Embryonic facial prominence (tissue), 1 donor: Measurements from ENCODE around the gene JAM3.
"Not testable (repeated sequence)": the region's sequence is repeated elsewhere in the genome, so short reads cannot be mapped to it uniquely, and the experiment has no call there.

Source experiments
- DNase-seq: peaks from one replicate; pipeline ENCODE4 v3.0.0-alpha.2; 2016; ENCODE audit errors: extremely low spot score

Gene JAM3

DNA sequence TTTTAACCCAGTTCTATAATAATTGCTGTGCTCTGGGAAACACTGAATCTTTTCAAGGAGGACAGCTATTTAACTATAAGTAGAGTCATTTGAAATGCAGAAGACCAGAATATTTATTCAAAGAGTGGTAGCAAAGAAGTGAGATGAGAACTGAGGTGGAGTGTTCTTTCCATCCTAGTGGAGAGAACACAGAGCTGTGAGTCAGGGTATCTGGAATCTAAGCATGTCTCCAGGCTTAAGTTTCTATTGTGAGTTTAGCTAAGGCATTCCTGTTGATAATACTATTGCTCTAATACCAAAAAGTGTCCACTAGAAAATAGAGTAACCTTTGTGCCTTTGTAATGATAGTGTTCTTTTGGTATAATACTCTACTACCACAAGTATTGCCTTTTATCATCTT, 32.4 kb downstream of the JAM3 start:
- no peak for DNase-seq

DNA sequence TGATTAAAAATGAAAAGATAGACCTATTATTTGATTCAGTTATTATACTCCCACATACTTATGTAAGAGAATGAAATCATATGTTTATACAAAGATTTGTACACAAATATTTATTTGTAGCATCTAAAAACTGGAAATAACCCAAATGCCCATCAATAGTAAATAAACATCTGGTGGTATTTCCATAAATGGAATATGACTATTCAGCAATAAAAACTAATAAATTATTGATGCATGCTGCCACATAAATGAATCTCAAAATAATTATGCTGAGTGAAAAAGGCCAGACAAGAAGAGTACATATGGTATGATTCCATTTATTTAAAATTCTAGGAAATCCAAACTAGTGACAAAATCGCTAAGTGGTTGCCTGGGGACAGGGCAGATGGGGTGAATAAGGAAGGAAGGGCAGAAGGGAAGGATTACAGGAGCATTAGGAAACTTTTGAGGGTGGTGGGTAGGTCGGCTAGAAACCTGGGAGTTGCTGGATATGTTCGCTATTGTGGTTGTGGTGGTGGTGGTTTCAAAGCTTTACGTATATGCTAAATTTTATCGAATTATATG, 41.5 kb downstream of the JAM3 start:
- DNase-seq = no peak

DNA sequence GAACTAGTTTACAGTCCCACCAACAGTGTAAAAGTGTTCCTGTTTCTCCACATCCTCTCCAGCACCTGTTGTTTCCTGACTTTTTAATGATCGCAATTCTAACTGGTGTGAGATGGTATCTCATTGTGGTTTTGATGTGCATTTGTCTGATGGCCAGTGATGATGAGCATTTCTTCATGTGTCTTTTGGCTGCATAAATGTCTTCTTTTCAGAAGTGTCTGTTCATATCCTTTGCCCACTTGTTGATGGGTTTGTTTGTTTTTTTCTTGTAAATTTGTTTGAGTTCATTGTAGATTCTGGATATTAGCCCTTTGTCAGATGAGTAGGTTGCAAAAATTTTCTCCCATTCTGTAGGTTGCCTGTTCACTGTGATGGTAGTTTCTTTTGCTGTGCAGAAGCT, 44.9 kb downstream of the JAM3 start:
- not testable (repeated sequence) for DNase-seq

DNA sequence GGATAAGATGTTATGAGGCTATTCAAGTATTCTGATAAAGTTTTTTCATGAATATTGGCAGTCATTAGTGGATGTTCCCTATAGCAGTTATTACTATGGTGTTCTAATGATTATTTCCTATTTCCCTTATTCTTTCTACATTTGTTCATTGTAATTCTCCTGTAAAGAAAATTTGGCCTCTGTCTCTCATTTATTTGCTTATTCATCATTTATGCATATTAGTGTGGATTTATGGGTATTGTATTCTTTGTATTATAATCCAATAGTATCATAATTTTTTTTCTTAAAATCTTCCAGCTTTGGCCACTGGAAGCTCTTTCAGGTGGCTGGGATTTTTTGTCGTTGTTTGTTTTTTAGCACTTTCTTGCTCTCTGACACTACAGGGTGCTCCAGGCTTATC, 47.3 kb downstream of the JAM3 start:
- no peak for DNase-seq

DNA sequence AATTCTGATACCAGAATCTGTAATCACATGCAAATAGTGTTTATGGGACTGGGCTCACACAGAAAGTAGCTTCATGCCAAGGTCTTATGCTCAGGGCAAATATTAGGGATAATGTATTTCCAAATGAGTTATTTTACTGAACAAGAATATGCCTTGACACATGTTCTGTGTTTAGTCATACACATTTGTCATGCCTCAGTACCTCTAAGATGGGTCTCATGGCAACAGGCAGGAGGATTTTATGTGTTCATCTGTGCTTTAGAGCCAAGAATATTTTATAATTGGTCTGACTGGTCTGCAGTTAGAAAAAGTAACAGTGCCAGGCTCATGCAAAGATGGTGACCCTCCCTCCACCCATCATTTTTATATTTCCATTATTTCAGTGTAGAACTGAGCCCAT, 49.1 kb downstream of the JAM3 start:
- no peak for DNase-seq

DNA sequence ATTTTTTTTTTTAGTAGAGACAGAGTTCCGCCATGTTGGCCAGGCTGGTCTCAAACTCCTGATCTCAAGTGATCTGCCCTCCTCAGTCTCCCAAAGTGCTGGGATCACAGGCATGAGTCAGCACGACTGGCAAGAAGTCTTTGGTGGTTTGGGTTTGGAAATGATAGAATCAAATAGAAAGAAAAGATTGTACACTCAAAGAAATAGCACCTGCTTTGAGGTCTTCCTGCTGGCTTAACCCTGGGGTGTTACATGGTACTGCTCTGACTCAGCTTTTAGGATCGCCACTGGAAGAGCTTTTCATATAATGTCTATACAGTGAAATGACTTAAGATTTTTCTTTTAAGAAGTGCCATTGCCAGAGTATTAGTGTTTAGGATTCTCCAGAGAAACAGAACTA, 50.2 kb downstream of the JAM3 start:
- no peak for DNase-seq

DNA sequence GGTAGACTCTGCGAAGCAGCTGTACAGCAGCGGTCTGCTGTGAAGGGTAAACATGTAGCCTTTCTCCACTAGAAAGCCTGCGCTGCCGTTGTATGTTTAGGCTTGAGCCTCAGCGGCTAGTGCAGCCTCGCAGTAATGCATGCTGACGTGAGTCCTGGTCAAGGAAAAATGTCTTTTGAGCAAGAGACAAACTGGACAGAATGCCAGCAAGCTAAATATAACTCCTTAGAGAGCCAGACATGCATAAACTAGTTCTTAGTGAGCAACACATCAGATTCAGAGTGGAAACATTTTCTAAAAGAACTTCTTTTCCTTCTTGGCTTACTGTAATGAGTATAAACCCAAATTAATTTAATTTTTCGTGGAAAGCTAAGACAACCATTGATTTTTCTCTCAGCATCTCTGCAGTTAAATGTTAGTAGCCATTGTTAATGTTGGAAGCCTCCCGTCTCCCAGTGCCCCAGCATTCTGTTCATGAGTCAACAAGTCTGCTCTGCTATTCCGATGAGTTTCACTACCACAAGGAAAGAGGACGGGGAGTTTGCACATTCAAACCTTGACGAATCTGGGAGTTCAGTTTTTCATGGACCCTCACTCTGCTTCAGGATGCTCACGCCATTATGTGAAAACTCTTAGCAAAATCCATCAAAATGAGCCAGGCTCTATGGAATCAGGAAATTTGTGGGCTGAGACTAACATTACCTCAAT, 51.4 kb downstream of the JAM3 start:
- no peak for DNase-seq

DNA sequence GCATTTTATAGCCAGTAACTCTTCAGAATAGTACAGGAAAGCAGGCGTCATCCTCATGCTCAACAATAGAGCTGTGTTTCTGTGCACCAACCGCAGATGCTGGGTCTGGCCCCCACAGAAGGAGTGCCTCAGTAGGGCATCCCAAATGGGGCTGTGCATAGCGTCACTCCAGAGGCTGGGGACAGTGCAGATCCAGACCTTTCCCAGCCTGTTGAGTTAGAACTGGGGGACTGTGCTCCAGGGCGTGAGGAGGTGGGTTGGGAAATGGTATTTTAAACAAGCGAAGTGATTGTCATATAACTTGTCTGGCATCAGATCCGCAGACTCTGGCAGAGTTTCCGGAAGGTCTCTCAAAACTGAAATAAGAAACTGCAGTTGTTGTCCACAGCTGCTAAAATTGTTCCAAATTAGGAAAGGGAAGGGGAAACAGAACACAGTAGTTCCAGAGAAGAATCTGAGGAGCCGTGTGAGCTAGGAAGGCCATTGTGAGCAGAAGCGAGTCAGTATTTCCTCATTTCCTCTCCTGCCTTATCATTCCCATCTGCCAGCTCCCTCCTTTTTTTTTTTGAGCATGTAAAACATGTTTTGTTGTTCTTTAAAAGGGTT, 52.2 kb downstream of the JAM3 start:
- DNase-seq = no peak

DNA sequence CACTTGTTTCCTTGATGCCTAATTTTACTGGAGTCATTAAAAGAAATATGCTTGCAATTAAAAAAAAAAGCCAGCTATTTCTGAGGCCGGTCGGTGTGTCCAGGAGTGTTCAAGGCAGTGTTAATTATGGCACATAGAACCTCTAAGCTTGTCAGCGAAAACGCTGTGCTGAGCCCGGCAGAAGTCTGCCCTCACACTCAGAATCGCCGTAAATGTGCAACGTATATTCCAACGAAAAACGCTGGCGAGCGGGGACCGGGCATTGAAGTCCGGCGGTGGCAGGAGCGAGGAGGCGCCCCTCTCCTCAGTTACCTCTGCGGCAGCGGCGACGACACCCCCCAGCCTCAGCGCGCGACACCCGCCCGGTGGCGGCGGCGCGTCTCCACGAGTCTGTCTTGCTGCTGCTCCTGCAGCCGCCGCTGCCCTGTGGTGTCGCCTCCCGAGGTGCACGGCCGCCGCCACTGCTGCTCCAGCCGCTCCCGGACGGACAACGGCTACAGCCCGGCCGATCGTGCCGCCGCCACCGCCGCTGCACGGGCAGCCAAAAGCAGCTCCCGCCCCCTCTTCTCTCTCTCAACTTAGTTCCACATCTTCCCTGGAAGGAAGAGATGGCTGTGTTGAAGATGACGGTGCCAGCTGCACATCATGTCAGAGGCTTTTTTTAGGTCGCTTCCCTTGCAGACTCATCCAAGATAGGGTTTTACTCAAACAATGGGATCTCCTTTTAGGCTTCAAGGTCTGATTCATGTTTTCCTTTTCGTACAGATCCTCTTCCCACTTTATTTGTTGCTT, 56.0 kb downstream of the JAM3 start:
- DNase-seq = no peak

DNA sequence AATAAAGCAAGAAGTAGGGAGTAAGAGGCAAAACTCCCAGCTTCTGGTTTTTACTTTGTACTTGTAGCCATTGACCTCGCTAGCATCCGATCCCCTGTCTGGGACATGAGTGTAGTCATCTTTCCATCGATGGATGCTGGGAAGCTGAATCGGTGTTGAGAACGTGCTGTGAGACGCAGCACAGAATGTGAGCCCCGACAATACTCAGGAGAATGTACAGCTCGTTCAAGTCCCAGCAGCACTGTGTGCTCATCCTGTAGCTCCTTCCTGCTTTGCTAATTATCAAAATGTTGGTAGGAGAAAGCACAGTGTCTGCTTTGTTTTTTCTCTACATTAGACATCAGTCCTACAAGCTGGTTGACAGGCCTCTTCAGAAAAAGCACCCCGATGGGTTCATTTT, 56.6 kb downstream of the JAM3 start:
- DNase-seq = no peak

DNA sequence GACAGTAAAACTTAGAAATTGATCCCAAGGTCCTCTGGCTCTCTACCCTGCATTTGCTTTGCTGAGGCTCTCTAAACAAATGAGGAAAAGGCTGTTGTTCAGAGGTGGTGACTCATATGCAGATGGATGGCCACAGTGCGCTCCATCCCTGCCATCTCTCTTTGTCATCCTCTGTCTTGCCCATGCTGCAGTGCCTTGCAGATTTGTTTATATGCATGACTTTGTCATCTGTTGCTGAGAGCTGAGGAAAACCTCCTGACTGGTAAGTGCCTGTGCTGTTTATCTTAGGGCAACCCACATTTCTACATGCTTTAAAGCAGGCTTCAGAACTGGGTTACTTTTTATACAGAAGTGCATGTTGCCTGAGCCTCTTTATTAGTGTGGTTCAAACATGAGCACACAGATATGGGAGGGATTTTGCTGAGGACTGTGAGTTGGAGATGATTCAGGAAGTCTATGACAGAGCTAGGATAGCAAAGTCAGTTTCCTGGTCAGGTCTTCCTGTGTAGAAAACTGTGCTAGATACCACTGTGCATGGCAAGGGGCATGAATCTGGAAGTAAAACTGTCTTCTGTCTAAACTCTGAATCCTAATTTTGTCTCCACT, 57.4 kb downstream of the JAM3 start:
- DNase-seq = no peak

DNA sequence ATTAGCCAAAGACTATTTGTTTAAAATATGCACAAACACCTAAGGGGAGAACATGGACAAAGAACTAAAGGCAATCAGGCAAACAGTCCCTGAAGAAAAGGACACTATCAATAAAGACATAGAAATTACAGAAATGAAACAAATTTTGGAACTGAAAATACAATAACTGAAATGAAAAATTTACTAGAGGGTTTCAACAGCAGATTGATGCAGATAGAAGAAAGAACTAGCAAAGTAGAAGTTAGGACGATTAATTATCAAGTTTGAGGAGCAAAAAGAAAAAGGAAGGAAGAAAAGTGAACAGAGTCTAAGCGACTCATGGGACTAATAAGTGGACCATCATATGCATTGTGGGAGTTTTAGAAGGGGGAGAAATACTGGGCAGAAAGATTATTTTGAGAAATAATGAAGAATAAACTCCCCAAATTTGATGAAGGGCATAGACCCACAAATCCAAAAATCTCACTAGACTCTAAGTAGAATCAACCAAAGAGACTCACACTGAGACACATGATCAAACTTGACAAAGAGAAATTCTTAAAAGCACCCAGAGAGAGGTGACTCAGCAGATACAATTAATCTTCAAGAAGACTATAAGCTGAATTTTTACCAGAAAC, 62.9 kb downstream of the JAM3 start:
- no peak for DNase-seq

DNA sequence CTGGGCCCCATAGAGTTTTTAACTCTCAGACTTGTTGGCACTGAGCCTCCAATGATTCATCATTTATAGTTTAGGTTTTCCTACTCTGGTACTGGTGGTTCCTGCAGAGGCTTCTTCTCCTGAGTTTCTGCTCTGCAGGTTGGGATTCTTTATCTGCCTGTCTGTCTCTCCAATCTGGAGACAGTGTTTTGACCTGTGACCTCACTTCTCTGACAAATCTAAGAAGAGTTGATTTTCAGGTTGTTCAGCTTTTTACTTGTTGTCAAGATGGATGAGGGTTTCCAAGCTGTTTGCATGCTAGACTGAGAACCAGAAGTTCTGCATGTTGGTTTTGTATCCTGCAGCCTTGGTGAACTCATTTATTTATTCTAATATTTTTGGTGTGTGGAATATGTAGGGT, 63.9 kb downstream of the JAM3 start:
- no peak for DNase-seq

DNA sequence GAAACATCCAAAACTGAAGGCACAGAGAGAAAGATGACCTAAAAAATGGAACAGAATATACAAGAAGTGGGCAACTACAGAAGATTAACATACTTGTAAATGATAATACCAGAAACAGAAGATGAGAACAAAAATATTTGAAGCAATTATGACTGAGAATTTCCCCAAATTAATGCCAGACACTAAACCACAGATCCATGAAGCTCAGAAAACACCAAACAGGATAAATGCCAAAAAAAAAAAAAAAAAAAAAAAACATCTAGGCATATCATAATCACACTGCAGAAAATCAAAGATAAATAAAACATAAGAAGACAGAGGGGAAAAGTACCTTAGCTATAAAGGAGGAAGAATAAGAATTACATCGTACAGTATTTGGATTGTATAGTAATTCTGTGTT, 65.3 kb downstream of the JAM3 start:
- DNase-seq = no peak

DNA sequence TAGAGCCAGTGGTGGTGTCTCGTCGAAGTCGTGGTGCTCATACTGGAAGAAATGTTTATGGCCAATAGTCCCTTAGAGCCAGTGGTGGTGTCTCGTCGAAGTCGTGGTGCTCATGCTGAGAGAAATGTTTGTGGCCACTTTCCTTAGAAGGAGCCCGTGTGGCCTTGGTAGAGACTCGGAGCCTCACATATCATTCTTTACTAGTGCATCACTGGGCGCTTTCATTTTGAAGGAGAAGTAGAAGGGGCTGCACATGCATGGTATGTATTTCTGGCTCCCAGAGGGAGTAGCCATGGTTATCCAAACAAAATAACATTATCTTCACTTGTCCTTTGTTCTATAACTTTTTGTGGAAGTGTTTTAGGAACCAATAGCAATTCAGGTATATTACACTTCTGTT, 69.5 kb downstream of the JAM3 start:
- no peak for DNase-seq

DNA sequence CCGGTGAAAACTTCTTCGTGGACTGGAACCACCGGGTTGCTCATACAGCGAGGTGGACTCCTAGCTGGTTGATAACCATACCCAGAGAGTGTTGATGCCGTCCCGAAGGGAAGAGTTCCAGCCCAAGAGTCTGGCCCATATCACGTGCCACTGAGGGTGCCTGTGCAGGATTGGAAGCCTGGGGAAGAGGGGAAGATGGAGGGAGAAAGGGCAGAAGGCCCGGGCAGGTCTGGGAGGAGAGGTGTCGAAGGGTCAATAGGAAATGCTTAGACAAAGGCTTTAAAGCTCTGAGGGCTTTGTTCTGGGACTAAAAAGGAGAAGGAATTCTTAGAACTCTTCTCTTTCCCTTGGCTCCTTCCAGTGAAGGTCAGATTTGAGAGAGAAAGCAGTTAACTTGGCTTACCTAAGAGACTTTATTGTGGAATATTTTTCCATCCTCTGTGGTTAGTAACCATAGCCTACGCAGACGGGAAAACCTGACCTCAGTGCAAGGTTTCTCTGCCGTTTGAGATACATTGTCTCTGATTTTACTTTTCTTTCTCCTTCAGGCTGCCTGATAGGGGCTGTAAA, 70.5 kb downstream of the JAM3 start:
- DNase-seq = no peak

DNA sequence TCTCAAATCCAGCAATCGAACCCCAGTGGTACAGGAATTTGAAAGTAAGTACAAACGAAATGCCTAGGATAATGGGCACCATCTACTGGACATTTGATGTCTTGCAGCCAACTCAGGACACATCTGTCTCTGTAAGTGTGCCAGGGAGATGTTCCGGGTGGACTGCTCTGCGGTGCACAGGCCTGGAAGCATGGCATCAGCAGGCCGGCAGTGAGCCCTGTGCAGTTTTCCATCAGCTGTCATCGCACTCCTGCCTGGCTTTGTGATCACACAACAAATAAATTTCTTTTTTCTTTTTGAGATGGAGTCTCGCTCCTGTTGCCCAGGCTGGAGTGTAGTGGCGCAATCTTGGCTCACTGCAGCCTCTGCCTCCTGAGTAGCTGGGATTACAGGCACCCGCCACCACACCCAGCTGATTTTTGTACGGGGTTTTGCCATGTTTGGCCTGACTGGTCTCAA, 71.0 kb downstream of the JAM3 start:
- peak; percentile 63 for DNase-seq

DNA sequence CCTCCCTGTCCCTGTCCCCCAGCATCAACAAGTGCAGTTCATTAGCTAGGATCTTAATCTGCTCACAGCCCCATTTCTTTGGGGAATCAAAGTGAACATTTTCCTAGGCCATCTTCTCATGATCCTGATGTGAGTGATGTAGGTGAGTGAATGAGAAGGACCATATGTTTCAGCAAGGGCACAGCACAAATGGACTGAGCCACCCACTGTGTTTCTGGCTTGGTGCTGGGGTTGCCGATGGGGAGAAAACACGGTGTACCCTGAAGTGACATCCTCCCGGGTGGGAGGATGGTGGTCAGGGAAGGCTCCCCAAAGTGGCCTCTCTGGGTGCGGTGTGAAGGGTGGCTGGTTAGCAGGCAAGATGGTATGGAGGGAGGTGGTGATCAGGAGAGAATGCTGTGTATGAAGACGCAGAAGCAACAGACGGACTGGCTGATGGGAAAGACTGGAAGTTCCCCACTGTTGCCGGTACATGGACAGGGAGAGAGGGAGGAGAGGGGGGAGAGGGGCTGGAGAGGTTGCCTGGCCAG, 72.2 kb downstream of the JAM3 start:
- no peak for DNase-seq

DNA sequence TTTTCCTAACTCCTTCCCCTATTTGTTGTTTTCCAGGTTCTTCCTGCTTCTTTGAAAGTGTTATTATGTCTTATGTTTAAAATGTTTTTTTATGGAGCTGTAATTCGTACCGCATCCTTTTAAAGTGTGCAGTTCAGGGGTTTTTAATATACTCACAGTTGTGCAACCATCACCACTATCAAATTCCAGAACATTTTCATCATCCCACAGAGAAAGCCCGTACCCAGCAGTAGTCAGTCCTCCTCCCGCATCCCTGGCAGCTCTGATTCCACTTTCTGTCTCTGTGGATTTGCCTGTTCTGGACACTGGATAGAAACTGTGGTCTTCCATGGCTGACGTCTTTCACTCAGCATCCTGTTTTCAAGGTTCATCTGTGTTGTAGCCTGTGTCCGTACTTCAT, 73.7 kb downstream of the JAM3 start:
- DNase-seq = no peak

DNA sequence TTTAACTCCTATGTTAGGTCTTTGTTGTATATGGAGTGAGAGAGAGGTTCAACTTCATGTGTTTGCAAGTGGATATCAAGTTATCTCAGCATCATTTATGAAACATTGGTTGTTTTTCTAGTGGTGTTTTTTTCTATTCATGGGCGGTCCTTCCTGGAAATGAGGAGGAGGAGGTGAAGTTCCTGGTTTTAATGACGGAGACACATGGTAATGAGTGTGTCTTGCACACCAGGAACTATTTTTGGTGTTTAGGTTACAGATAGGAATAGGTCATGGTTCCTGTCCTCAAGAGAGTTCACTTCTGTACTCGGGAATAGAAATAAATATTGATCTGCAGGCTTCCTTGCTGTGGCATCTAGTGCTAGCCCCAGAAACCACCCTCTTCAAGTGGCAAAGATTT, 74.9 kb downstream of the JAM3 start:
- no peak for DNase-seq

DNA sequence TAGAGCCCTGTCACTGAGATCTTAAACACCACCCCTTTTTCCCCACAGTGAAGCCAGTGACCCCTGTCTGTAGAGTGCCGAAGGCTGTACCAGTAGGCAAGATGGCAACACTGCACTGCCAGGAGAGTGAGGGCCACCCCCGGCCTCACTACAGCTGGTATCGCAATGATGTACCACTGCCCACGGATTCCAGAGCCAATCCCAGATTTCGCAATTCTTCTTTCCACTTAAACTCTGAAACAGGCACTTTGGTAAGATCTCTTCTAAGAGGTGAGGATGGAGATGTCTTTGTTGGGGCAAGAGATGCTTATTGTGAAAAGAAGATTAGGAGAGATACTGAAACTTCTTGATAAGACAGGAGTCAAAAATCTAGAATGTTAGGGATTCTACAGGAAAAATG, 75.9 kb downstream of the JAM3 start:
- no peak for DNase-seq
